Measurements from ENCODE around the gene BNC1. TPM values are rescaled to one million over a fixed set of nuclear protein-coding genes. Genes with fewer than 3 reads are reported as not detected.
A peak's percentile ranks its signal among the peaks of the same experiment; 100 is the strongest.

The BNC1 gene
- total and polyA plus RNA-seq, 10 of the 15 experiments (the other 5 are each of a cell fraction or from before 2014, with no cell fraction given) = 0.01 TPM; not detected in 9

- in situ Hi-C loops (cut with MboI) = loop anchor here (25.0 kb wide), 1 partner anchor 1920 kb away; no protein-coding TSS in a partner anchor
- H3K27ac ChIP-seq (ENCODE audit: control insufficient read depth, insufficient read depth) = peak overlapping the region; percentile 80
- peaks cover 53% of the 10 kb centered on the region for H3K79me2 ChIP-seq (ENCODE audit: control insufficient read depth, insufficient read depth, low read length)
- H3K4me3 ChIP-seq = peak overlapping the region; percentile 78
- no TSS peak for BruUV-seq (replicated peaks)
- WGBS (ENCODE audit: insufficient coverage, insufficient replicate concordance, low lambda C conversion rate, missing lambda C conversion rate) = 18% methylated on average over 64 of the region's 93 CpGs
- peak overlapping the region; percentile 70 for H3K9ac ChIP-seq (ENCODE audit: control insufficient read depth, insufficient read depth, low read length)
- H3K4me1 ChIP-seq (ENCODE audit: control insufficient read depth, insufficient read depth, low read length) = peaks cover 6% of the 10 kb centered on the region; the same call in 1 of the 2 replicates
- intact Hi-C loops (cut with micrococcal nuclease; ENCODE audit: unreplicated experiment) = loop anchor here (10.0 kb wide), 2 partner anchors 392 to 672 kb away; no protein-coding TSS in a partner anchor
- H3K9me3 ChIP-seq (replicated peaks; ENCODE audit: control insufficient read depth, insufficient read depth, low read length) = no peaks in the 10 kb centered on the region
- no peaks in the 10 kb centered on the region for H3K27me3 ChIP-seq (replicated peaks in 1 of 2; ENCODE audit: control insufficient read depth in 2 of 2, insufficient read depth in 2 of 2, low read length in 1 of 2)
- DNase-seq (ENCODE audit: low read depth, low spot score) (no peak), ATAC-seq (peak; percentile 37), FAIRE-seq (no peak)
- H3K36me3 ChIP-seq (ENCODE audit: control insufficient read depth in 2 of 2, insufficient read depth in 2 of 2, low read length in 1 of 2) = no peaks in the 10 kb centered on the region
- ChIA-PET CTCF (interaction anchor here (1.2 to 2.3 kb wide), 3 partner anchors 142 to 196 kb away, joined by 3 to 22 read pairs (median 8); partner anchors contain the start of gene C15orf40), RAD21 (ENCODE audit: unreplicated experiment) (interaction anchor here (1.0 kb wide), 1 partner anchor 9 kb away, joined by 4 read pairs; no protein-coding TSS in a partner anchor), SMC1A (ENCODE audit: uncharacterized antibody, unreplicated experiment) (interaction anchor here (1.1 to 1.6 kb wide), 2 partner anchors 32 to 197 kb away, joined by 5 to 8 read pairs; partner anchors contain the start of gene C15orf40), POLR2A (interaction anchor here (0.6 kb wide), 1 partner anchor 41 kb away, joined by 3 read pairs; no protein-coding TSS in a partner anchor)
- peak overlapping the region; percentile 58 for H3K4me2 ChIP-seq (ENCODE audit: control insufficient read depth, insufficient read depth)
- H2AFZ ChIP-seq (ENCODE audit: control insufficient read depth, low read depth, low read length) = peak overlapping the region; percentile 78
- no peaks in the 10 kb centered on the region for H4K20me1 ChIP-seq (ENCODE audit: control insufficient read depth, insufficient read depth)
- TF ChIP-seq, protein P1, sequence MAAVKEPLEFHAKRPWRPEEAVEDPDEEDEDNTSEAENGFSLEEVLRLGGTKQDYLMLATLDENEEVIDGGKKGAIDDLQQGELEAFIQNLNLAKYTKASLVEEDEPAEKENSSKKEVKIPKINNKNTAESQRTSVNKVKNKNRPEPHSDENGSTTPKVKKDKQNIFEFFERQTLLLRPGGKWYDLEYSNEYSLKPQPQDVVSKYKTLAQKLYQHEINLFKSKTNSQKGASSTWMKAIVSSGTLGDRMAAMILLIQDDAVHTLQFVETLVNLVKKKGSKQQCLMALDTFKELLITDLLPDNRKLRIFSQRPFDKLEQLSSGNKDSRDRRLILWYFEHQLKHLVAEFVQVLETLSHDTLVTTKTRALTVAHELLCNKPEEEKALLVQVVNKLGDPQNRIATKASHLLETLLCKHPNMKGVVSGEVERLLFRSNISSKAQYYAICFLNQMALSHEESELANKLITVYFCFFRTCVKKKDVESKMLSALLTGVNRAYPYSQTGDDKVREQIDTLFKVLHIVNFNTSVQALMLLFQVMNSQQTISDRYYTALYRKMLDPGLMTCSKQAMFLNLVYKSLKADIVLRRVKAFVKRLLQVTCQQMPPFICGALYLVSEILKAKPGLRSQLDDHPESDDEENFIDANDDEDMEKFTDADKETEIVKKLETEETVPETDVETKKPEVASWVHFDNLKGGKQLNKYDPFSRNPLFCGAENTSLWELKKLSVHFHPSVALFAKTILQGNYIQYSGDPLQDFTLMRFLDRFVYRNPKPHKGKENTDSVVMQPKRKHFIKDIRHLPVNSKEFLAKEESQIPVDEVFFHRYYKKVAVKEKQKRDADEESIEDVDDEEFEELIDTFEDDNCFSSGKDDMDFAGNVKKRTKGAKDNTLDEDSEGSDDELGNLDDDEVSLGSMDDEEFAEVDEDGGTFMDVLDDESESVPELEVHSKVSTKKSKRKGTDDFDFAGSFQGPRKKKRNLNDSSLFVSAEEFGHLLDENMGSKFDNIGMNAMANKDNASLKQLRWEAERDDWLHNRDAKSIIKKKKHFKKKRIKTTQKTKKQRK (IDR thresholded peaks at IDR 0.05; ENCODE audit: low read depth, low read length) = no peak
- TF ChIP-seq BHLHE40 (IDR thresholded peaks at IDR 0.05; ENCODE audit: borderline replicate concordance in 1 of 2, low read depth in 2 of 2, low read length in 1 of 2) (peak in 1 of 2 experiments; percentile 3; a peak in 1 of 4 replicates), NFXL1 (IDR thresholded peaks at IDR 0.05; ENCODE audit: borderline replicate concordance) (no peak), USF2 (IDR thresholded peaks at IDR 0.05; ENCODE audit: borderline replicate concordance, low read depth, low read length) (no peak), PAX5 (IDR thresholded peaks at IDR 0.05; ENCODE audit: borderline replicate concordance, low read depth, low read length) (no peak), ZZZ3 (IDR thresholded peaks at IDR 0.05; ENCODE audit: control insufficient read depth, insufficient read length, low read depth) (no peak), ASH2L (IDR thresholded peaks at IDR 0.05; ENCODE audit: borderline replicate concordance, low read depth) (0 out of 2 replicates have a peak, but pooled peaks have one; percentile 61), IKZF1 (conservative IDR thresholded peaks at IDR 0.05) (peak; percentile 80), SREBF1 (IDR thresholded peaks at IDR 0.05; ENCODE audit: low read length) (no peak), ZBED1 (IDR thresholded peaks at IDR 0.05; ENCODE audit: borderline replicate concordance) (no peak), TCF12 (IDR thresholded peaks at IDR 0.05; ENCODE audit: low read depth, low read length) (0 out of 2 replicates have a peak, but pooled peaks have one; percentile 1), YY1 (IDR thresholded peaks at IDR 0.05; ENCODE audit: low read depth, low read length) (0 out of 2 replicates have a peak, but pooled peaks have one; percentile 71), FOS (IDR thresholded peaks at IDR 0.05; ENCODE audit: borderline replicate concordance, extremely low read depth, insufficient read length) (no peak), TAF1 (IDR thresholded peaks at IDR 0.05; ENCODE audit: borderline replicate concordance, low read depth, low read length) (0 out of 2 replicates have a peak, but pooled peaks have one; percentile 15), RUNX3 (IDR thresholded peaks at IDR 0.05; ENCODE audit: low read length) (peak; percentile 36; the same call in 1 of the 2 replicates), ZNF217 (IDR thresholded peaks at IDR 0.05) (no peak), KLF5 (IDR thresholded peaks at IDR 0.05; ENCODE audit: partially characterized antibody) (peak; percentile 46), HDAC2 (IDR thresholded peaks at IDR 0.05) (no peak)
Observed at GRCh38 chr15:83207009-83207659, 77.3 kb downstream of the BNC1 start.

Data from GM12878 (cell line).